ENCODE results near the gene CHRNA1. TPM values are rescaled to one million over a fixed set of nuclear protein-coding genes. Genes with fewer than 3 reads are reported as not detected.

CHRNA1 gene
- total and polyA plus RNA-seq, 4 experiments from 2014 or later = 0.26 to 1.8 TPM; not detected in 2

DNA sequence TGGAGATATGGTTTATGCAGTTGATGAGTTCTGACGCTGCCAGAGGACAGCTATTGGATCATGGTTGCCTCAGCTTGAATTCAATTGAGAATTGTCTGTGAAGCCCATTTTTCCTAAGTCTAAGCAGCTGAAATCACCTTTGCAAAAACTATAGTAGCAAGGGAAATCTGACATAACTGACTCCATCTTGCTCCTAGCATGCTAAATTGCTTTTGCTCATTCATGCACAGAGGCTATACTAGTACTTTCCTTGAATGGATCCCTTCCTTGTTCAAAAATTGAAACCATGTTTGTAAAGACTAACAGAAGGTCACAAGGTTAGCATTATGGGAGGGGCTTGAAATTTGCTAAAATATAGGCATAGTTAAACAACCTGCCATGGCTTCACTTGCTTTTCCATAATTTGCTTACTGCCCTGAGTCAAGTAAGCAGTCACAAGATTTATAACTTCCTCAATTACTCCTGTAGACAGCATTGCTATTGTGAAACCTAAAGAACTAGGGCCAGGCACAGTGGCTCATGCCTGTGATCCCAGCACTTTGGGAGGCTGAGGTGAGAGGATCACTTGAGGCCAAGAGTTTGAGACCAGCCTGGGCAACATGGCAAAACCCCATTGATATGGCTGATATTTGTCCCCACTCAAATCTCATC is 41.2 kb downstream of the CHRNA1 start:
- H3K9me3 ChIP-seq (ENCODE audit: control insufficient read depth in 1 of 2, low read length in 2 of 2) = no peaks in the 10 kb centered on the region
- H3K4me1 ChIP-seq (ENCODE audit: insufficient read depth, low read length) = peaks cover 19% of the 10 kb centered on the region
- POLR2A ChIA-PET (ENCODE audit: partially characterized antibody) = no interaction called here
- H3K27me3 ChIP-seq (ENCODE audit: insufficient read depth, low read length) = no peaks in the 10 kb centered on the region
- Mint-ChIP-seq H3K4me3 (no peak overlapping the region), H3K4me1 (peaks cover 11 to 23% (median 17%) of the 10 kb centered on the region in 4 donors), H3K27ac (no peak overlapping the region), H3K36me3 (no peaks in the 10 kb centered on the region), H3K9me3 (peaks cover 0 to 5% (median 0%) of the 10 kb centered on the region in 8 donors), H3K27me3 (peaks cover 0 to 2% of the 10 kb centered on the region in 2 donors)
- no peaks in the 10 kb centered on the region for H3K36me3 ChIP-seq (ENCODE audit: insufficient read depth, low read length)
- H3K4me3 ChIP-seq (ENCODE audit: low read length in 2 of 2) = no peak overlapping the region
- intact Hi-C loops (cut with micrococcal nuclease) = no loop called here
- no peak overlapping the region for H3K27ac ChIP-seq (ENCODE audit: low read depth, low read length)
- CTCF ChIA-PET (ENCODE audit: partially characterized antibody) = interaction anchor here (0.9 to 1.0 kb wide), 2 partner anchors 24 to 26 kb away, joined by 4 read pairs; no protein-coding TSS in a partner anchor
- no peak for DNase-seq

GRCh38 chr2:174719016-174719415 is 45.3 kb downstream of the CHRNA1 start:
- no peaks in the 10 kb centered on the region for H3K9me3 ChIP-seq (ENCODE audit: control insufficient read depth in 1 of 2, low read length in 2 of 2)
- H3K4me3 ChIP-seq (ENCODE audit: low read length in 2 of 2) = no peak overlapping the region
- no peaks in the 10 kb centered on the region for H3K27me3 ChIP-seq (ENCODE audit: insufficient read depth, low read length)
- Mint-ChIP-seq H3K36me3 (no peaks in the 10 kb centered on the region), H3K27ac (peak overlapping the region in 1 of 7 donors; percentile 25), H3K9me3 (peaks cover 0 to 5% (median 0%) of the 10 kb centered on the region in 8 donors), H3K4me3 (peak overlapping the region in 3 of 8 donors; percentile 13 to 73 (median 42)), H3K4me1 (peaks cover 26 to 35% (median 30%) of the 10 kb centered on the region in 4 donors), H3K27me3 (no peaks in the 10 kb centered on the region)
- no peaks in the 10 kb centered on the region for H3K36me3 ChIP-seq (ENCODE audit: insufficient read depth, low read length)
- H3K27ac ChIP-seq (ENCODE audit: low read depth, low read length) = no peak overlapping the region
- DNase-seq = no peak
- H3K4me1 ChIP-seq (ENCODE audit: insufficient read depth, low read length) = peaks cover 31% of the 10 kb centered on the region
- ChIA-PET CTCF (ENCODE audit: partially characterized antibody) (interaction anchor here (1.0 to 3.0 kb wide), 2 partner anchors 19 to 21 kb away, joined by 3 to 24 read pairs; no protein-coding TSS in a partner anchor), POLR2A (ENCODE audit: partially characterized antibody) (interaction anchor here (3.2 kb wide), 1 partner anchor 11 kb away, joined by 16 read pairs; no protein-coding TSS in a partner anchor)
- intact Hi-C loops (cut with micrococcal nuclease) = no loop called here

GRCh38 chr2:174718591-174718990 is 45.7 kb downstream of the CHRNA1 start:
- Histone ChIP-seq H3K36me3 (ENCODE audit: insufficient read depth, low read length) (no peaks in the 10 kb centered on the region), H3K27me3 (ENCODE audit: insufficient read depth, low read length) (no peaks in the 10 kb centered on the region), H3K4me1 (ENCODE audit: insufficient read depth, low read length) (peaks cover 31% of the 10 kb centered on the region), H3K4me3 (ENCODE audit: low read length in 2 of 2) (no peak overlapping the region), H3K27ac (ENCODE audit: low read depth, low read length) (no peak overlapping the region), H3K9me3 (ENCODE audit: control insufficient read depth in 1 of 2, low read length in 2 of 2) (no peaks in the 10 kb centered on the region)
- Mint-ChIP-seq H3K4me3 (peak overlapping the region in 3 of 8 donors; percentile 42 to 94 (median 73)), H3K27me3 (no peaks in the 10 kb centered on the region), H3K9me3 (peaks cover 0 to 5% (median 0%) of the 10 kb centered on the region in 8 donors), H3K36me3 (no peaks in the 10 kb centered on the region), H3K4me1 (peaks cover 26 to 35% (median 30%) of the 10 kb centered on the region in 4 donors), H3K27ac (peak overlapping the region in 2 of 7 donors; percentile 25 to 29)
- POLR2A ChIA-PET (ENCODE audit: partially characterized antibody) = interaction anchor here (0.9 to 3.2 kb wide), 3 partner anchors 11 to 321 kb away, joined by 3 to 16 read pairs (median 3); no protein-coding TSS in a partner anchor
- CTCF ChIA-PET (ENCODE audit: partially characterized antibody) = interaction anchor here (1.0 to 3.0 kb wide), 4 partner anchors 20 to 267 kb away, joined by 3 to 24 read pairs (median 5); no protein-coding TSS in a partner anchor
- intact Hi-C loops (cut with micrococcal nuclease) = no loop called here
- no peak for DNase-seq

DNA sequence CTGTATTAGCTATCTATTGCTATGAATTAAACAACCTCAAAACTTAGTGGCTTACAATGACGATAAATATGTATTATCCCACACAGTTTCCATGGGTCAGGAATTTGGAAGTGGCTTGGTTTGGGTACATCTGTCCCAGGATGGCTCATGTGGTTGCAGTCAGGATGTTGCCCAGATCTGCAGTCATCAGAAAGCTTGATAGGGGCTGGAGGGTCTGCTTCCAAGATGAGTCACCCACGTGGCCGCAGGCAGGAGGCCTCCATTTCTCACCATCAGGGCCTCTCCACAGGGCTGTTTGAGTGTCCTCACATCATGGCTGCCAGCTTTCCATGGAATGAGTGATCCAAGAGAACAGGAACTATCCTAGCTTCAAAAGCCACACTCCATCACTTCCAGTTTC is 46.4 kb downstream of the CHRNA1 start:
- intact Hi-C loops (cut with micrococcal nuclease) = loop anchor here (2.0 kb wide), 1 partner anchor 13 kb away; no protein-coding TSS in a partner anchor
- Mint-ChIP-seq H3K4me1 (peaks cover 26 to 35% (median 30%) of the 10 kb centered on the region in 4 donors), H3K9me3 (peaks cover 0 to 5% (median 0%) of the 10 kb centered on the region in 8 donors), H3K27ac (peak overlapping the region in 3 of 7 donors; percentile 15 to 35 (median 29)), H3K4me3 (peak overlapping the region; percentile 27 to 94 (median 78)), H3K27me3 (no peaks in the 10 kb centered on the region), H3K36me3 (no peaks in the 10 kb centered on the region)
- Histone ChIP-seq H3K9me3 (ENCODE audit: control insufficient read depth in 1 of 2, low read length in 2 of 2) (no peaks in the 10 kb centered on the region), H3K4me1 (ENCODE audit: insufficient read depth, low read length) (peaks cover 31% of the 10 kb centered on the region), H3K36me3 (ENCODE audit: insufficient read depth, low read length) (no peaks in the 10 kb centered on the region), H3K27me3 (ENCODE audit: insufficient read depth, low read length) (no peaks in the 10 kb centered on the region), H3K4me3 (ENCODE audit: low read length in 2 of 2) (no peak overlapping the region), H3K27ac (ENCODE audit: low read depth, low read length) (no peak overlapping the region)
- POLR2A ChIA-PET (ENCODE audit: partially characterized antibody) = interaction anchor here (0.9 to 3.2 kb wide), 4 partner anchors 12 to 321 kb away, joined by 3 to 16 read pairs (median 4); no protein-coding TSS in a partner anchor
- DNase-seq = no peak
- CTCF ChIA-PET (ENCODE audit: partially characterized antibody) = interaction anchor here (1.1 to 3.0 kb wide), 5 partner anchors 12 to 267 kb away, joined by 3 to 24 read pairs (median 3); no protein-coding TSS in a partner anchor

GRCh38 chr2:174717273-174717672 is 47.0 kb downstream of the CHRNA1 start:
- peak overlapping the region; percentile 15 to 92 (median 80) for H3K27ac Mint-ChIP-seq
- POLR2A ChIA-PET (ENCODE audit: partially characterized antibody) = interaction anchor here (0.9 to 3.2 kb wide), 3 partner anchors 13 to 322 kb away, joined by 3 to 16 read pairs (median 4); no protein-coding TSS in a partner anchor

GRCh38 chr2:174716785-174717184 is 47.5 kb downstream of the CHRNA1 start:
- peak overlapping the region in 1 of 2 donors; percentile 16 for H3K4me3 ChIP-seq (ENCODE audit: low read length in 2 of 2)
- peaks cover 31% of the 10 kb centered on the region for H3K4me1 ChIP-seq (ENCODE audit: insufficient read depth, low read length)
- ChIA-PET CTCF (ENCODE audit: partially characterized antibody) (interaction anchor here (1.1 to 3.0 kb wide), 3 partner anchors 13 to 144 kb away, joined by 3 to 24 read pairs (median 3); no protein-coding TSS in a partner anchor), POLR2A (ENCODE audit: partially characterized antibody) (interaction anchor here (1.1 to 3.2 kb wide), 2 partner anchors 13 to 34 kb away, joined by 4 to 16 read pairs; no protein-coding TSS in a partner anchor)
- no peaks in the 10 kb centered on the region for H3K9me3 ChIP-seq (ENCODE audit: control insufficient read depth in 1 of 2, low read length in 2 of 2)
- Mint-ChIP-seq H3K4me1 (peaks cover 26 to 35% (median 30%) of the 10 kb centered on the region in 4 donors), H3K27ac (peak overlapping the region in 6 of 7 donors; percentile 3 to 92 (median 68)), H3K36me3 (no peaks in the 10 kb centered on the region), H3K9me3 (peaks cover 0 to 5% (median 0%) of the 10 kb centered on the region in 8 donors), H3K27me3 (no peaks in the 10 kb centered on the region), H3K4me3 (peak overlapping the region; percentile 62 to 94 (median 78))
- no peaks in the 10 kb centered on the region for H3K27me3 ChIP-seq (ENCODE audit: insufficient read depth, low read length)
- DNase-seq = peak in 3 of 5 donors; percentile 19 to 26 (median 20)
- H3K36me3 ChIP-seq (ENCODE audit: insufficient read depth, low read length) = no peaks in the 10 kb centered on the region
- intact Hi-C loops (cut with micrococcal nuclease) = loop anchor here (2.0 kb wide), 1 partner anchor 14 kb away; no protein-coding TSS in a partner anchor
- no peak overlapping the region for H3K27ac ChIP-seq (ENCODE audit: low read depth, low read length)

More at GRCh38 chr2:174717273-174717672, 47.0 kb downstream of the CHRNA1 start:
- CTCF ChIA-PET (ENCODE audit: partially characterized antibody) = interaction anchor here (1.1 to 3.0 kb wide), 5 partner anchors 13 to 268 kb away, joined by 3 to 24 read pairs (median 3); no protein-coding TSS in a partner anchor
- peak overlapping the region in 1 of 2 donors; percentile 16 for H3K4me3 ChIP-seq (ENCODE audit: low read length in 2 of 2)
- peak in 4 of 5 donors; percentile 51 to 67 (median 59) for DNase-seq
- no peaks in the 10 kb centered on the region for H3K27me3 ChIP-seq (ENCODE audit: insufficient read depth, low read length)
- no peaks in the 10 kb centered on the region for H3K36me3 ChIP-seq (ENCODE audit: insufficient read depth, low read length)
- H3K4me1 Mint-ChIP-seq = peaks cover 26 to 35% (median 30%) of the 10 kb centered on the region in 4 donors
- H3K27ac ChIP-seq (ENCODE audit: low read depth, low read length) = no peak overlapping the region
- H3K4me3 Mint-ChIP-seq = peak overlapping the region; percentile 62 to 94 (median 78)
- H3K27me3 Mint-ChIP-seq = no peaks in the 10 kb centered on the region
- H3K36me3 Mint-ChIP-seq = no peaks in the 10 kb centered on the region
- intact Hi-C loops (cut with micrococcal nuclease) = loop anchor here (2.0 kb wide), 1 partner anchor 14 kb away; no protein-coding TSS in a partner anchor
- H3K4me1 ChIP-seq (ENCODE audit: insufficient read depth, low read length) = peaks cover 31% of the 10 kb centered on the region
- peaks cover 0 to 5% (median 0%) of the 10 kb centered on the region in 8 donors for H3K9me3 Mint-ChIP-seq
- H3K9me3 ChIP-seq (ENCODE audit: control insufficient read depth in 1 of 2, low read length in 2 of 2) = no peaks in the 10 kb centered on the region

Measured in CD4-positive, alpha-beta memory T cell (primary cell).